Uterus (tissue), 2 donors: Measurements from ENCODE around the gene SDHAF2.

Source experiments
- POLR2A ChIP-seq, 2 donors: fragments of 450-650 bp; IDR thresholded peaks; one replicate each; pipeline ENCODE4 v1.6.1; 2016; ENCODE audit warnings: antibody characterized with exemption in 2 of 2, mild to moderate bottlenecking in 1 of 2, moderate library complexity in 1 of 2
- TF ChIP-seq, protein P1 (sequence below), 4 experiments: fragments of 200-600 bp in 2 of 4; fragments of 450-650 bp in 2 of 4; sonication (generic) in 2 of 4; IDR thresholded peaks; one replicate each; pipeline ENCODE4 v1.5.1; 2016 to 2019; ENCODE audit warnings: antibody characterized with exemption in 4 of 4, mild to moderate bottlenecking in 2 of 4, moderate library complexity in 1 of 4

DNA sequence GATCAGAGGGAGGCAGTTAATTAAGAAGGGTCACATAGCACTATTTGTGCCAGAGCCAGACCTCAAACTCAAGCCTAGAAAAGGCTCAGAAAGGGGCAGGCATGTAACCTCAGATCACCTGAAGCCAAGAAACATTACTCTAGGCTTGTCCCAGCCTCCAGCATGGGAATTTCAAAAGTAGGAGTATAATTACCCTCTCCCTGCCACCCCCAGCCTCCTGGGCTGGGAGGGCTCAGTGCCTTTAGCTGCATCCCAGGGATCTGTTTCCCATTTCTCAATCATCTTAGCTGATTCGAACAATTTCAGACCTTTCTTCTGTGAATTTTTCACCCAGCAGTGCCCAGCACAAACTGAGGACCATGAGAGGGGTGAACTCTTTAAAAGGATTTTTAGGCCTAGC lies 45.5 kb downstream of the SDHAF2 start:
- TF ChIP-seq, protein P1, sequence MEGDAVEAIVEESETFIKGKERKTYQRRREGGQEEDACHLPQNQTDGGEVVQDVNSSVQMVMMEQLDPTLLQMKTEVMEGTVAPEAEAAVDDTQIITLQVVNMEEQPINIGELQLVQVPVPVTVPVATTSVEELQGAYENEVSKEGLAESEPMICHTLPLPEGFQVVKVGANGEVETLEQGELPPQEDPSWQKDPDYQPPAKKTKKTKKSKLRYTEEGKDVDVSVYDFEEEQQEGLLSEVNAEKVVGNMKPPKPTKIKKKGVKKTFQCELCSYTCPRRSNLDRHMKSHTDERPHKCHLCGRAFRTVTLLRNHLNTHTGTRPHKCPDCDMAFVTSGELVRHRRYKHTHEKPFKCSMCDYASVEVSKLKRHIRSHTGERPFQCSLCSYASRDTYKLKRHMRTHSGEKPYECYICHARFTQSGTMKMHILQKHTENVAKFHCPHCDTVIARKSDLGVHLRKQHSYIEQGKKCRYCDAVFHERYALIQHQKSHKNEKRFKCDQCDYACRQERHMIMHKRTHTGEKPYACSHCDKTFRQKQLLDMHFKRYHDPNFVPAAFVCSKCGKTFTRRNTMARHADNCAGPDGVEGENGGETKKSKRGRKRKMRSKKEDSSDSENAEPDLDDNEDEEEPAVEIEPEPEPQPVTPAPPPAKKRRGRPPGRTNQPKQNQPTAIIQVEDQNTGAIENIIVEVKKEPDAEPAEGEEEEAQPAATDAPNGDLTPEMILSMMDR (IDR thresholded peaks at IDR 0.05) = no peak
- TF ChIP-seq POLR2A (IDR thresholded peaks at IDR 0.05) = no peak
